ENCODE data around the gene DNAH14.

DNA sequence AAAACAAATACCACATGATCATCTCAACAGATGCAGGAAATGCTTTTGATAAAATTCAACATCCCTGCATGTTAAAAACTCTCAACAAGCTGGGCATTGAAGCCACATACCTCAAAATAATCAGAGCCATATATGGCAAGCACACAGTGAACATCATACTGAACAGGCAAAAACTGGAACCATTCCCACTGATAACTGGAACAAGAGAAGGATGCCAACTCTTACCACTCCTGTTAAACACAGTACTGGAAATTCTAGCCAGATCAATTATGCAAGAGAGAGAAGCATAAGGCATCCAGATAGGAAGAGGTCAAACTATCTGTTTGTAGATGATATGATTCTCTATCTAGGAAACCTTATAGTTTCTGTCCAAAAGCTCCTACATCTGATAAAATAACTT lies 91.6 kb downstream of the DNAH14 start:
- no peak for TF ChIP-seq SMC3 (conservative IDR thresholded peaks at IDR 0.05; ENCODE audit: poor library complexity)
- no peak for TF ChIP-seq CTCF (IDR thresholded peaks at IDR 0.05; ENCODE audit: poor library complexity, severe bottlenecking)
- TF ChIP-seq POLR2AphosphoS5 (IDR thresholded peaks at IDR 0.05) = no peak
- no peak for TF ChIP-seq RAD21 (conservative IDR thresholded peaks at IDR 0.05)
- TF ChIP-seq EZH2 (IDR thresholded peaks at IDR 0.05; ENCODE audit: borderline replicate concordance, insufficient read depth, low read length, poor library complexity, severe bottlenecking) = no peak
- TF ChIP-seq MXI1 (conservative IDR thresholded peaks at IDR 0.05; ENCODE audit: poor library complexity, severe bottlenecking) = no peak
- TF ChIP-seq, protein P1, sequence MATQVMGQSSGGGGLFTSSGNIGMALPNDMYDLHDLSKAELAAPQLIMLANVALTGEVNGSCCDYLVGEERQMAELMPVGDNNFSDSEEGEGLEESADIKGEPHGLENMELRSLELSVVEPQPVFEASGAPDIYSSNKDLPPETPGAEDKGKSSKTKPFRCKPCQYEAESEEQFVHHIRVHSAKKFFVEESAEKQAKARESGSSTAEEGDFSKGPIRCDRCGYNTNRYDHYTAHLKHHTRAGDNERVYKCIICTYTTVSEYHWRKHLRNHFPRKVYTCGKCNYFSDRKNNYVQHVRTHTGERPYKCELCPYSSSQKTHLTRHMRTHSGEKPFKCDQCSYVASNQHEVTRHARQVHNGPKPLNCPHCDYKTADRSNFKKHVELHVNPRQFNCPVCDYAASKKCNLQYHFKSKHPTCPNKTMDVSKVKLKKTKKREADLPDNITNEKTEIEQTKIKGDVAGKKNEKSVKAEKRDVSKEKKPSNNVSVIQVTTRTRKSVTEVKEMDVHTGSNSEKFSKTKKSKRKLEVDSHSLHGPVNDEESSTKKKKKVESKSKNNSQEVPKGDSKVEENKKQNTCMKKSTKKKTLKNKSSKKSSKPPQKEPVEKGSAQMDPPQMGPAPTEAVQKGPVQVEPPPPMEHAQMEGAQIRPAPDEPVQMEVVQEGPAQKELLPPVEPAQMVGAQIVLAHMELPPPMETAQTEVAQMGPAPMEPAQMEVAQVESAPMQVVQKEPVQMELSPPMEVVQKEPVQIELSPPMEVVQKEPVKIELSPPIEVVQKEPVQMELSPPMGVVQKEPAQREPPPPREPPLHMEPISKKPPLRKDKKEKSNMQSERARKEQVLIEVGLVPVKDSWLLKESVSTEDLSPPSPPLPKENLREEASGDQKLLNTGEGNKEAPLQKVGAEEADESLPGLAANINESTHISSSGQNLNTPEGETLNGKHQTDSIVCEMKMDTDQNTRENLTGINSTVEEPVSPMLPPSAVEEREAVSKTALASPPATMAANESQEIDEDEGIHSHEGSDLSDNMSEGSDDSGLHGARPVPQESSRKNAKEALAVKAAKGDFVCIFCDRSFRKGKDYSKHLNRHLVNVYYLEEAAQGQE (IDR thresholded peaks at IDR 0.05; ENCODE audit: borderline replicate concordance) = no peak
